ENCODE results near the gene LIN9. TPM values are rescaled to one million over a fixed set of nuclear protein-coding genes. Genes with fewer than 3 reads are reported as not detected.

LIN9 gene, protein sequence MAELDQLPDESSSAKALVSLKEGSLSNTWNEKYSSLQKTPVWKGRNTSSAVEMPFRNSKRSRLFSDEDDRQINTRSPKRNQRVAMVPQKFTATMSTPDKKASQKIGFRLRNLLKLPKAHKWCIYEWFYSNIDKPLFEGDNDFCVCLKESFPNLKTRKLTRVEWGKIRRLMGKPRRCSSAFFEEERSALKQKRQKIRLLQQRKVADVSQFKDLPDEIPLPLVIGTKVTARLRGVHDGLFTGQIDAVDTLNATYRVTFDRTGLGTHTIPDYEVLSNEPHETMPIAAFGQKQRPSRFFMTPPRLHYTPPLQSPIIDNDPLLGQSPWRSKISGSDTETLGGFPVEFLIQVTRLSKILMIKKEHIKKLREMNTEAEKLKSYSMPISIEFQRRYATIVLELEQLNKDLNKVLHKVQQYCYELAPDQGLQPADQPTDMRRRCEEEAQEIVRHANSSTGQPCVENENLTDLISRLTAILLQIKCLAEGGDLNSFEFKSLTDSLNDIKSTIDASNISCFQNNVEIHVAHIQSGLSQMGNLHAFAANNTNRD
- 2.1 to 3.0 TPM (median 2.2 TPM) in 3 replicates for total RNA-seq
- long read RNA-seq, partial matches to known transcripts, result 0 of 5 reads
- long read RNA-seq, other reads (novel, unspliced or antisense), result 0 of 5 reads

DNA sequence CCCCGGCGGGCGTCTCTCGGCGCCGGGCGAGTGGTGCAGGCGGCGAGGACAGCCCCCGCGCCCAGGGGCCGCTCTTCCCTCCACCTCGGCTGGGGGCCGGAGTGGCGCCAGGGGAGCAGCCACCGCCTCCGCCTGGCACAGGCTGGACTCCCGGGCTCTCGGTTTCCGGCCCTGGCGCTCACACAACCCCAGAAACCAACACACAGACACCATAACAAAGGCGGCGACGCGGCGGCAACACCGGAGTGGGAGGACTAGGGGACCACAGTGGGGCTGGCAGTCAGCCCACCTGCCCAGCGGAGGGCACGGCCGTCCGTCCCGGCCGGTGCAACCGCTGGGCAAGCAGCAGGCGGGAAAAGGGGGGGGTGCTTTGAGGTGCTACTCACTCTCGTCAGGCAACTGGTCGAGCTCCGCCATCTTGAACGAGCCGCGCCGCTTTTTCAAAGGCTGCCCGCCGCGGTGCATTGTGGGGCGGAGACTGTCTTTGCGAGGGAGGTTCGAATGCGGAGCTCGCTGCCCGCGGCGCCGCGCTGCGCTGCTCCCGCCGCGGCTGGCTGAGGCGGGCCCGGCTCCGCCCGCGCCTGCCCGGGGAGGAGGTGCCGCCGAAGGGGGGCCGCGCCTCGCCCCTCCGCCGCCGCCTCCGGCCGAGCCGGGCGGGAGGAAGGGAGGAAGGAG is at the start of gene LIN9:
Gene LIN9 (minus strand): TSS at position 442 of the 675 bp plus-strand sequence. CDS start 25 bp downstream, at position 417.
- TF ChIP-seq, protein P1, sequence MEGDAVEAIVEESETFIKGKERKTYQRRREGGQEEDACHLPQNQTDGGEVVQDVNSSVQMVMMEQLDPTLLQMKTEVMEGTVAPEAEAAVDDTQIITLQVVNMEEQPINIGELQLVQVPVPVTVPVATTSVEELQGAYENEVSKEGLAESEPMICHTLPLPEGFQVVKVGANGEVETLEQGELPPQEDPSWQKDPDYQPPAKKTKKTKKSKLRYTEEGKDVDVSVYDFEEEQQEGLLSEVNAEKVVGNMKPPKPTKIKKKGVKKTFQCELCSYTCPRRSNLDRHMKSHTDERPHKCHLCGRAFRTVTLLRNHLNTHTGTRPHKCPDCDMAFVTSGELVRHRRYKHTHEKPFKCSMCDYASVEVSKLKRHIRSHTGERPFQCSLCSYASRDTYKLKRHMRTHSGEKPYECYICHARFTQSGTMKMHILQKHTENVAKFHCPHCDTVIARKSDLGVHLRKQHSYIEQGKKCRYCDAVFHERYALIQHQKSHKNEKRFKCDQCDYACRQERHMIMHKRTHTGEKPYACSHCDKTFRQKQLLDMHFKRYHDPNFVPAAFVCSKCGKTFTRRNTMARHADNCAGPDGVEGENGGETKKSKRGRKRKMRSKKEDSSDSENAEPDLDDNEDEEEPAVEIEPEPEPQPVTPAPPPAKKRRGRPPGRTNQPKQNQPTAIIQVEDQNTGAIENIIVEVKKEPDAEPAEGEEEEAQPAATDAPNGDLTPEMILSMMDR (IDR thresholded peaks at IDR 0.05), result peak; percentile 42
- Mint-ChIP-seq H3K27me3 (ENCODE audit: low read depth) (peaks cover 4% of the 10 kb centered on the region), H3K4me1 (ENCODE audit: low read depth) (peaks cover 11% of the 10 kb centered on the region), H3K4me3 (ENCODE audit: unreplicated experiment) (peak within 1 kb of the TSS; percentile 84), H3K9me3 (ENCODE audit: low read depth) (no peaks in the 10 kb centered on the region), H3K36me3 (ENCODE audit: low read depth) (no peaks in the 10 kb centered on the region), H3K27ac (ENCODE audit: unreplicated experiment) (peak within 1 kb of the TSS; percentile 78)
- no peak for DNase-seq (ENCODE audit: low spot score)

DNA sequence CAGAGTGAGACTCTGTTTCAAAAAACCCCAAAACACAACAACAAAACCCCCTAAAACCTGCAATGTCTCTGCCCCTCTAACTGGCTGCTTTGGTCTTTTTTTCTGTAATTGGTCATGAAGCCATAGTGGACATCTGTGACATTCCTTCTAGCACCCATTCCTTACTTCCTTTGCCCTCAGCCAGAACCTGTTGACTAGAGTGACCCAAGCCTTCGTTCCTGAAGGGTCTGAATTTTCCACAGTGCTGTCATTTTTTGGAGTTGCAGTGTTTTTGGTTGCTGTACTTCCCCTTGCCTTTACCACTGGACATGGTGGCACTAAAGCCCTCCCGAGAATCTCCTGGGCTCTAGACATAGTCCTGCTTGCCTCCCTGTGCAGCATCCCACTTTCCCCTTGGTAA is 48.5 kb upstream of the LIN9 start:
- no peak overlapping the region for H3K27ac Mint-ChIP-seq (ENCODE audit: unreplicated experiment)
- peaks cover 6% of the 10 kb centered on the region for H3K4me1 Mint-ChIP-seq (ENCODE audit: low read depth)
- H3K27me3 Mint-ChIP-seq (ENCODE audit: low read depth), result no peaks in the 10 kb centered on the region
- DNase-seq (ENCODE audit: low spot score), result no peak
- no peak overlapping the region for H3K4me3 Mint-ChIP-seq (ENCODE audit: unreplicated experiment)
- TF ChIP-seq, protein P1 (IDR thresholded peaks at IDR 0.05), result no peak
- peaks cover 16% of the 10 kb centered on the region for H3K36me3 Mint-ChIP-seq (ENCODE audit: low read depth)
- H3K9me3 Mint-ChIP-seq (ENCODE audit: low read depth), result no peaks in the 10 kb centered on the region

DNA sequence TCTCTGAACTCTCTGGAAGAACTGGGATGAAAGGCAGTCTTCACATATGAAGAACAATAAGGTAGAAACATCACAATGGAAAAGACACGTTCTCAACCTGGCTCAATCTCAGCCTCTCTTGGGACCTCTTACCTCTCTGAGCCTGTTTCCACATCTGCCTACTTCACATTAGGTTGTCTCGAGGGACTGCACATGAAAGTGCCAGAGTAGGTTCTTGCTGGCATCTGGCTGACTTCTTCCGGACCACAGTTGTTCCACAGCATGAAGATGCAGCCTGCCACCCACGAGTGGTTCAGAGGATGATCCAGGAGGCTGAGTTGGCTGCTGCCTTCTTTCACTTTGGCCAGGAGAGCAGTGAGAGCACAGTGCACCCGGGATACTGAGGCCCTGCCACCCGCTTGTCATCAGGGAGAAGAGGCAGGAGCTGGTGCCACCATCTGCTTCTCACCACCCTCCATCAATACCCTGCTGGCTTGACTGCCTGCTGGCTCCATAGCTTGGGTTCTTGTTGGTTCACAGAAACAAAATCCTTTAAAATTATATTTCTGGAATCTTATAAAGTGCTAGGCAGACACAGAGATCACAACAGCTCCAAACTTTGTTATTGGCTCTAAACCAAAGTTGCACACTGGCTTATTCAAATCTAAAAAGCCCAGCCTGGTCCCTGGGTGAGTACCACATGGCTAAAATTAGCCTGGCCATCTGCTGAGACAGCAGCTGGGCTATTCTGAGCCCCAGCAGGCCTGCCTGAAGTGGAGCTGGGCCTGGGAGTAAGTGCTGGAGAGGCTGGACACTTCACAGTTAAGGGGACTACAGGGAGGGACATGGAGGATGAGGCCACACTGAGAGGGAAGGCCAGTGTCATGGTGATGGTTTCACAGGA is 46.9 kb upstream of the LIN9 start:
- Mint-ChIP-seq H3K27me3 (ENCODE audit: low read depth) (no peaks in the 10 kb centered on the region), H3K4me1 (ENCODE audit: low read depth) (peaks cover 6% of the 10 kb centered on the region), H3K27ac (ENCODE audit: unreplicated experiment) (peak overlapping the region; percentile 56), H3K36me3 (ENCODE audit: low read depth) (peaks cover 9% of the 10 kb centered on the region), H3K9me3 (ENCODE audit: low read depth) (no peaks in the 10 kb centered on the region), H3K4me3 (ENCODE audit: unreplicated experiment) (no peak overlapping the region)
- TF ChIP-seq, protein P1 (IDR thresholded peaks at IDR 0.05), result no peak
- no peak for DNase-seq (ENCODE audit: low spot score)

DNA sequence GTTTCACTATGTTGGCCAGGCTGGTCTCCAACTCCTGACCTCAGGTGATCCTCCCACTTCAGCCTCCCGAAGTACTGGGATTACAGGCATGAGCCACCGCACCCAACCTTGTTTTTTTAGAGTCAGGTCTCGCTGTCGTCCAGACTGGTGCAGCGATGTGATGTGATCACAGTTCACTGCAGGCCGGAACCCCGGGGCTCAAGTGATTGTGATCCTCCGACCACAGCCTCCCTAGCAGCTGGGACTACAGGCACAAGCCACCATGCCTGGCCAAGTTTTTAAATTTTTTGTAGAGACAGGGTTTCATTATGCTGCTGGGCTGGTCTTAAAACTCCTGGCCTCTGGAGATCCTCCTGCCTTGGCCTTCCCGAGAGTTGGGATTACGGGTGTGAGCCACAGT is 46.1 kb upstream of the LIN9 start:
- TF ChIP-seq, protein P1 (IDR thresholded peaks at IDR 0.05), result no peak
- no peak overlapping the region for H3K27ac Mint-ChIP-seq (ENCODE audit: unreplicated experiment)
- peak; percentile 34 for DNase-seq (ENCODE audit: low spot score)
- H3K9me3 Mint-ChIP-seq (ENCODE audit: low read depth), result no peaks in the 10 kb centered on the region
- peaks cover 6% of the 10 kb centered on the region for H3K36me3 Mint-ChIP-seq (ENCODE audit: low read depth)
- no peak overlapping the region for H3K4me3 Mint-ChIP-seq (ENCODE audit: unreplicated experiment)
- H3K4me1 Mint-ChIP-seq (ENCODE audit: low read depth), result peaks cover 6% of the 10 kb centered on the region
- H3K27me3 Mint-ChIP-seq (ENCODE audit: low read depth), result no peaks in the 10 kb centered on the region

Data from chondrocyte (in vitro differentiated cells).